ENCODE data around the gene DYNC1I1. TPM values are rescaled to one million over a fixed set of nuclear protein-coding genes. Genes with fewer than 3 reads are reported as not detected.

Gene DYNC1I1
- total RNA-seq, 1 donor from 2014 or later, result not detected

DNA sequence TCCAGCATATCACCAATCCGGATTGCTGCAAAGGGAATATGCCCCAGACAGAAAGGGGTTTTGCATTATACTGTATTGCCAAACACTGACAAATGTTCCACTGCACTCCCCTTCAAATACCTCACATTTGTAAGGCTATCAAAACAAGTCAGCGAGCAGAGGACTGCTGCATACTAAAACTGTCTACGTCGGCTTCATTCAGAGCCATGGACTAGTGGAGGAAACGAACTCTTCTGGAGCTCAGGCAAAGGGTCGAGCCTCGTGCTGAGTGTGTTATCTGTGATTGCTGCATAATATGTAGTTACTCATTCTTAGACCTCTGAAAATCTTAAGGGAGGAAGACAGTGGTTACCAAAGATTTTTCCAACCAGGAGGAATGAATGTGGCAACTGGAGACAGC is 200.2 kb downstream of the DYNC1I1 start:
- no peak for FAIRE-seq
- Histone ChIP-seq H3K27me3 (ENCODE audit: control insufficient read depth, insufficient read depth, low read length) (no peaks in the 10 kb centered on the region), H3K36me3 (ENCODE audit: control insufficient read depth, insufficient read depth, low read length) (no peaks in the 10 kb centered on the region), H3K4me3 (ENCODE audit: low read depth, low read length) (no peak overlapping the region)
- TF ChIP-seq, protein P1, sequence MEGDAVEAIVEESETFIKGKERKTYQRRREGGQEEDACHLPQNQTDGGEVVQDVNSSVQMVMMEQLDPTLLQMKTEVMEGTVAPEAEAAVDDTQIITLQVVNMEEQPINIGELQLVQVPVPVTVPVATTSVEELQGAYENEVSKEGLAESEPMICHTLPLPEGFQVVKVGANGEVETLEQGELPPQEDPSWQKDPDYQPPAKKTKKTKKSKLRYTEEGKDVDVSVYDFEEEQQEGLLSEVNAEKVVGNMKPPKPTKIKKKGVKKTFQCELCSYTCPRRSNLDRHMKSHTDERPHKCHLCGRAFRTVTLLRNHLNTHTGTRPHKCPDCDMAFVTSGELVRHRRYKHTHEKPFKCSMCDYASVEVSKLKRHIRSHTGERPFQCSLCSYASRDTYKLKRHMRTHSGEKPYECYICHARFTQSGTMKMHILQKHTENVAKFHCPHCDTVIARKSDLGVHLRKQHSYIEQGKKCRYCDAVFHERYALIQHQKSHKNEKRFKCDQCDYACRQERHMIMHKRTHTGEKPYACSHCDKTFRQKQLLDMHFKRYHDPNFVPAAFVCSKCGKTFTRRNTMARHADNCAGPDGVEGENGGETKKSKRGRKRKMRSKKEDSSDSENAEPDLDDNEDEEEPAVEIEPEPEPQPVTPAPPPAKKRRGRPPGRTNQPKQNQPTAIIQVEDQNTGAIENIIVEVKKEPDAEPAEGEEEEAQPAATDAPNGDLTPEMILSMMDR (IDR thresholded peaks at IDR 0.05; ENCODE audit: insufficient read depth, low read length, severe bottlenecking), result no peak
- no peak for DNase-seq (ENCODE audit: low read depth)

DNA sequence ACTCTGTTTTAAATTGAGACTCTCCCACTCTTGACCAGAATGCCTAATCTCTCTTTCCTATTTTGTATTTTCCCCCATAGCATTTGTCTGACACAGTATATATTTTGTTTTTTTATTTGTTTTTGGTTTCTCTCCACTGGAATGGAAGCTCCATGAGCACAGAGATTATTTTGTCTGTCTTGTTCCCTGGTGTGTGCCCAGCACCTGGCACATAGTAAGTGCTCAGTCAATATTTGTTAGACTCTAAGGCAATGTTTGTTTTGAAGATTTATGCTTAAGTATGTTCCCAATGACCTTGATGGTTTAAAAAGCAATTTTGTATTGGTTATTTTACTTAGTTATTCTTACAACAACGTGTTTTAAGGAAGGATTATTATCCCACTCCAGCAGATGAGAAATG is 201.8 kb downstream of the DYNC1I1 start:
- Histone ChIP-seq H3K36me3 (ENCODE audit: control insufficient read depth, insufficient read depth, low read length) (no peaks in the 10 kb centered on the region), H3K27me3 (ENCODE audit: control insufficient read depth, insufficient read depth, low read length) (no peaks in the 10 kb centered on the region), H3K4me3 (ENCODE audit: low read depth, low read length) (no peak overlapping the region)
- DNase-seq (ENCODE audit: low read depth) (no peak), FAIRE-seq (no peak)
- TF ChIP-seq, protein P1 (IDR thresholded peaks at IDR 0.05; ENCODE audit: insufficient read depth, low read length, severe bottlenecking), result no peak

DNA sequence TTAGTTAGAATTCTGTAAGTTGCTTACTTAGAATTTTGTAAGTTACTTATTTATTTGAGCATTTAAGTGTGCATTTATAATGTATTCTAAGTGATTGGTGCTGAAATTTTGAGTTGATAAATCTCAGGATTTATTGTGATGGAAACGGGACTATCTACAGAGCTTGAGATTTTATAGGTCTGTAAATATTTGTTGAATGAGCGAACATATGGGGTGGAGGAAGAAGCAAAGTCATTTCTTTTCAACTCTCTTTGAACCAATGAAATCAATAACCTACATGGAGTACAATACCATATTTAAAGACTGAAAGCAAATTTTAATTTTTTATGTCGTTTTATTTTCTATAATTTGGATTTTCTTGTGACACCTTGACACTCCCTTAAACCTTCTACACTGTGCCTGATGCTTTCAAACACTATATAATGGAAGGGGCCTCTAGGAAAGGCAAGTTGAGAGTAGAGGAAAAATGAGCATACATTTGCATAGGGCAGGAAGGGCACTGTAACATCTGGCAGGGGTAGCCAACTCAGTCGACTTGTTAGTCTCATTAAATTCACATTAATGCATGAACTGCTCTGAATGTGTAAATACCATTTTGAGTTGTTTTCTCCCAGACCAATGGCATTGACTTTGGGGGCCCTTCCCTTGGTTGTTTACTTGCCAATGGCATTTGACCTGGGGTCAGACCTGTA is 204.2 kb downstream of the DYNC1I1 start:
- Histone ChIP-seq H3K27me3 (ENCODE audit: control insufficient read depth, insufficient read depth, low read length) (no peaks in the 10 kb centered on the region), H3K4me3 (ENCODE audit: low read depth, low read length) (no peak overlapping the region), H3K36me3 (ENCODE audit: control insufficient read depth, insufficient read depth, low read length) (no peaks in the 10 kb centered on the region)
- TF ChIP-seq, protein P1 (IDR thresholded peaks at IDR 0.05; ENCODE audit: insufficient read depth, low read length, severe bottlenecking), result no peak
- FAIRE-seq (no peak), DNase-seq (ENCODE audit: low read depth) (no peak)

DNA sequence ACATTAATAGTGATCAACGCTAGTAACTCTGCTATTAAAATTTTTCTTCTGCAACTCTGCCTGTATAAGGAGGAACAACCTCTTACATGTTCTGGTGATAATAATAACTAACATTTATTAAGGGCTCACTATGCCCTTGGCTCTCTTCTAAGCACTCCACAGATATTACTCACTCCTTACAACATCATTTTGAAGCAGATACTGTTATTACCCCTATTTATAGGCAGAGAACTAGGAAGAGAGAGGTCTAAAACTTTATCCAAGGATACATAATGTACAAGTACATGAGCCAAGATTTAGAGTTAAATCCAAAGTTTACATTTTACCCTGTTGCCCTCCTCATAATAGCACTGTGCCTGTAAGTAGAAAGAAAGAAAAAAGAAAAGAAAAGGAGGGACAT is 205.6 kb downstream of the DYNC1I1 start:
- H3K4me3 ChIP-seq (ENCODE audit: low read depth, low read length), result no peak overlapping the region
- H3K36me3 ChIP-seq (ENCODE audit: control insufficient read depth, insufficient read depth, low read length), result no peaks in the 10 kb centered on the region
- DNase-seq (ENCODE audit: low read depth) (no peak), FAIRE-seq (no peak)
- TF ChIP-seq, protein P1 (IDR thresholded peaks at IDR 0.05; ENCODE audit: insufficient read depth, low read length, severe bottlenecking), result no peak
- H3K27me3 ChIP-seq (ENCODE audit: control insufficient read depth, insufficient read depth, low read length), result no peaks in the 10 kb centered on the region

GRCh38 chr7:95980167-95980566 is 207.8 kb downstream of the DYNC1I1 start:
- TF ChIP-seq, protein P1 (IDR thresholded peaks at IDR 0.05; ENCODE audit: insufficient read depth, low read length, severe bottlenecking), result no peak
- Histone ChIP-seq H3K4me3 (ENCODE audit: low read depth, low read length) (no peak overlapping the region), H3K27me3 (ENCODE audit: control insufficient read depth, insufficient read depth, low read length) (no peaks in the 10 kb centered on the region), H3K36me3 (ENCODE audit: control insufficient read depth, insufficient read depth, low read length) (no peaks in the 10 kb centered on the region)
- no peak for FAIRE-seq
- no peak for DNase-seq (ENCODE audit: low read depth)

GRCh38 chr7:95980706-95981105 is 208.4 kb downstream of the DYNC1I1 start:
- Histone ChIP-seq H3K27me3 (ENCODE audit: control insufficient read depth, insufficient read depth, low read length) (no peaks in the 10 kb centered on the region), H3K4me3 (ENCODE audit: low read depth, low read length) (no peak overlapping the region), H3K36me3 (ENCODE audit: control insufficient read depth, insufficient read depth, low read length) (no peaks in the 10 kb centered on the region)
- TF ChIP-seq, protein P1 (IDR thresholded peaks at IDR 0.05; ENCODE audit: insufficient read depth, low read length, severe bottlenecking), result no peak
- DNase-seq (ENCODE audit: low read depth) (no peak), FAIRE-seq (no peak)

Data from bronchial epithelial cell (primary cell).